ENCODE measurements around the gene RALGPS1. TPM values are rescaled to one million over a fixed set of nuclear protein-coding genes. Genes with fewer than 3 reads are reported as not detected.

RALGPS1 gene
- total and polyA plus RNA-seq, 2 of the 13 experiments (the other 11 are each of a cell fraction or from before 2014, with no cell fraction given) = 3.7 to 6.5 TPM

DNA sequence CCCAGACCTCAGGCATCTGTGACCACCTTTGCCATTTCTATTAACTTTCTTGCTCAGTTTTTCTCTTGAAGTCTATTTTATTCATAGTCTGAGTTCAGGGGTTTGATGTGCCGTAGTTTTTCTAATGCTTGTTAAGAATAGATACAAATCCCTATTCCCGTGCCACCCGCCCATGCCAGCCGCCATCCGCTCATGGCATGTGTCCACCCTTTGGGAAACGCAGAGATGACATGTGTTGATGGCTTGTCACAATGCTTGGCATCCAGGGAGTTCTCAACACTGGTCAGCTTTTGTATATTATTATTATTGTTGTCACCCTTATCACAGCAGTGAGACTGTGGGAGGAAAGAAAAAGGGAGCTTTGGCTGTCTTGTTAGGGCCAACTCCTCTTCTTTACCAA, 225.2 kb downstream of the RALGPS1 start:
- Histone ChIP-seq H3K4me1 (ENCODE audit: insufficient read depth, low read length) (peaks cover 8% of the 10 kb centered on the region), H3K9me3 (ENCODE audit: low read length) (no peaks in the 10 kb centered on the region), H4K20me1 (ENCODE audit: insufficient read depth, low read length) (no peaks in the 10 kb centered on the region), H3K36me3 (replicated peaks in 1 of 2; ENCODE audit: control insufficient read depth in 1 of 2, insufficient read depth in 2 of 2, low read length in 2 of 2) (no peaks in the 10 kb centered on the region), H2AFZ (ENCODE audit: low read length) (no peak overlapping the region), H3K79me2 (ENCODE audit: insufficient read depth, low read length) (no peaks in the 10 kb centered on the region), H3K9ac (ENCODE audit: insufficient read depth, low read depth, low read length) (no peak overlapping the region), H3K4me2 (ENCODE audit: low read depth, low read length) (no peak overlapping the region), H3K27me3 (ENCODE audit: control insufficient read depth in 1 of 2, insufficient read depth in 2 of 2, low read length in 2 of 2) (no peaks in the 10 kb centered on the region), H3K4me3 (replicated peaks in 1 of 3; ENCODE audit: insufficient read depth in 1 of 3, low read depth in 2 of 3, low read length in 3 of 3) (no peak overlapping the region), H3K27ac (ENCODE audit: extremely low read length, insufficient read depth, low read length) (no peak overlapping the region)
- 95% methylated on average over 6 of the region's 6 CpGs for WGBS (ENCODE audit: low lambda C conversion rate)
- POLR2A ChIA-PET = no interaction called here
- FAIRE-seq (no peak), DNase-seq (ENCODE audit: low spot score) (no peak), ATAC-seq (no peak)
- CTCF ChIA-PET (ENCODE audit: low intra/inter-chr PET ratio, low total read pairs) = no interaction called here
- in situ Hi-C loops (cut with HindIII; ENCODE audit: extremely low pct_ligation_motif_present, low pct_unique_long_range_greater_than_20kb) = no loop called here
- BruUV-seq (replicated peaks) = no TSS peak
- intact Hi-C loops (cut with micrococcal nuclease; ENCODE audit: unreplicated experiment) = no loop called here
- TF ChIP-seq ZFY (CRISPR knock-in tag; IDR thresholded peaks at IDR 0.05) (no peak), ZNF292 (CRISPR knock-in tag; IDR thresholded peaks at IDR 0.05; ENCODE audit: borderline replicate concordance, low read depth) (no peak), MED8 (CRISPR knock-in tag; IDR thresholded peaks at IDR 0.05; ENCODE audit: insufficient replicate concordance) (no peak), MTA3 (CRISPR knock-in tag; IDR thresholded peaks at IDR 0.05) (no peak), SALL1 (CRISPR knock-in tag; IDR thresholded peaks at IDR 0.05) (no peak), ZNF556 (CRISPR knock-in tag; IDR thresholded peaks at IDR 0.05; ENCODE audit: borderline replicate concordance) (no peak), ZNF496 (CRISPR knock-in tag; IDR thresholded peaks at IDR 0.05; ENCODE audit: insufficient replicate concordance) (no peak), CREB1 (IDR thresholded peaks at IDR 0.05) (no peak), CREB1 (CRISPR knock-in tag; IDR thresholded peaks at IDR 0.05) (no peak), ZNF24 (IDR thresholded peaks at IDR 0.05) (no peak), RBAK (CRISPR knock-in tag; IDR thresholded peaks at IDR 0.05) (no peak), ZSCAN21 (CRISPR knock-in tag; IDR thresholded peaks at IDR 0.05; ENCODE audit: borderline replicate concordance) (no peak), ZNF552 (CRISPR knock-in tag; IDR thresholded peaks at IDR 0.05; ENCODE audit: borderline replicate concordance) (no peak), ZNF546 (CRISPR knock-in tag; conservative IDR thresholded peaks at IDR 0.05) (no peak)
- TF ChIP-seq, protein P1, sequence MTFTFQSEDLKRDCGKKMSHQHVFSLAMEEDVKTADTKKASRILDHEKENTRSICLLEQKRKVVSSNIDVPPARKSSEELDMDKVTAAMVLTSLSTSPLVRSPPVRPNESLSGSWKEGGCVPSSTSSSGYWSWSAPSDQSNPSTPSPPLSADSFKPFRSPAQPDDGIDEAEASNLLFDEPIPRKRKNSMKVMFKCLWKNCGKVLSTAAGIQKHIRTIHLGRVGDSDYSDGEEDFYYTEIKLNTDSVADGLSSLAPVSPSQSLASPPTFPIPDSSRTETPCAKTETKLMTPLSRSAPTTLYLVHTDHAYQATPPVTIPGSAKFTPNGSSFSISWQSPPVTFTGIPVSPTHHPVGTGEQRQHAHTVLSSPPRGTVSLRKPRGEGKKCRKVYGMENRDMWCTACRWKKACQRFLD (CRISPR knock-in tag; IDR thresholded peaks at IDR 0.05; ENCODE audit: borderline replicate concordance) = no peak
- TF ChIP-seq, protein P2, sequence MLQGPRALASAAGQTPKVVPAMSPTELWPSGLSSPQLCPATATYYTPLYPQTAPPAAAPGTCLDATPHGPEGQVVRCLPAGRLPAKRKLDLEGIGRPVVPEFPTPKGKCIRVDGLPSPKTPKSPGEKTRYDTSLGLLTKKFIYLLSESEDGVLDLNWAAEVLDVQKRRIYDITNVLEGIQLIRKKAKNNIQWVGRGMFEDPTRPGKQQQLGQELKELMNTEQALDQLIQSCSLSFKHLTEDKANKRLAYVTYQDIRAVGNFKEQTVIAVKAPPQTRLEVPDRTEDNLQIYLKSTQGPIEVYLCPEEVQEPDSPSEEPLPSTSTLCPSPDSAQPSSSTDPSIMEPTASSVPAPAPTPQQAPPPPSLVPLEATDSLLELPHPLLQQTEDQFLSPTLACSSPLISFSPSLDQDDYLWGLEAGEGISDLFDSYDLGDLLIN (CRISPR knock-in tag; IDR thresholded peaks at IDR 0.05; ENCODE audit: borderline replicate concordance) = no peak
- TF ChIP-seq, protein P3, sequence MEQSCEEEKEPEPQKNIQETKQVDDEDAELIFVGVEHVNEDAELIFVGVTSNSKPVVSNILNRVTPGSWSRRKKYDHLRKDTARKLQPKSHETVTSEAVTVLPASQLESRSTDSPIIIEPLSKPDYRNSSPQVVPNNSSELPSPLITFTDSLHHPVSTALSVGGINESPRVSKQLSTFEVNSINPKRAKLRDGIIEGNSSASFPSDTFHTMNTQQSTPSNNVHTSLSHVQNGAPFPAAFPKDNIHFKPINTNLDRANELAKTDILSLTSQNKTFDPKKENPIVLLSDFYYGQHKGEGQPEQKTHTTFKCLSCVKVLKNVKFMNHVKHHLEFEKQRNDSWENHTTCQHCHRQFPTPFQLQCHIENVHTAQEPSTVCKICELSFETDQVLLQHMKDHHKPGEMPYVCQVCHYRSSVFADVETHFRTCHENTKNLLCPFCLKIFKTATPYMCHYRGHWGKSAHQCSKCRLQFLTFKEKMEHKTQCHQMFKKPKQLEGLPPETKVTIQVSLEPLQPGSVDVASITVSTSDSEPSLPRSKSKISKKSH (CRISPR knock-in tag; IDR thresholded peaks at IDR 0.05; ENCODE audit: borderline replicate concordance) = no peak
- TF ChIP-seq, protein P4, sequence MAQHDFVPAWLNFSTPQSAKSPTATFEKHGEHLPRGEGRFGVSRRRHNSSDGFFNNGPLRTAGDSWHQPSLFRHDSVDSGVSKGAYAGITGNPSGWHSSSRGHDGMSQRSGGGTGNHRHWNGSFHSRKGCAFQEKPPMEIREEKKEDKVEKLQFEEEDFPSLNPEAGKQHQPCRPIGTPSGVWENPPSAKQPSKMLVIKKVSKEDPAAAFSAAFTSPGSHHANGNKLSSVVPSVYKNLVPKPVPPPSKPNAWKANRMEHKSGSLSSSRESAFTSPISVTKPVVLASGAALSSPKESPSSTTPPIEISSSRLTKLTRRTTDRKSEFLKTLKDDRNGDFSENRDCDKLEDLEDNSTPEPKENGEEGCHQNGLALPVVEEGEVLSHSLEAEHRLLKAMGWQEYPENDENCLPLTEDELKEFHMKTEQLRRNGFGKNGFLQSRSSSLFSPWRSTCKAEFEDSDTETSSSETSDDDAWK (CRISPR knock-in tag; IDR thresholded peaks at IDR 0.05) = no peak

All from HepG2 (cell line).